Choroid plexus epithelial cell (primary cell): Measurements from ENCODE around the gene RHBDF2.
A peak's percentile ranks its signal among the peaks of the same experiment; 100 is the strongest.
"Not testable (repeated sequence)": the region's sequence is repeated elsewhere in the genome, so short reads cannot be mapped to it uniquely, and the experiment has no call there.

Source experiments
- DNase-seq: peaks from one replicate; pipeline ENCODE4 v3.0.0-alpha.2; 2010; ENCODE audit warnings: low read depth
- H3K4me3 ChIP-seq: 2 replicates; pipeline ENCODE4 v1.5.1; 2011; ENCODE audit warnings: low read depth, mild to moderate bottlenecking, control low read depth, low read length, moderate library complexity
- CTCF ChIP-seq: conservative IDR thresholded peaks from 2 replicates; pipeline ENCODE4 v1.5.1; 2011; ENCODE audit warnings: low read depth, mild to moderate bottlenecking, control low read depth, inconsistent platforms, low read length, moderate library complexity

Gene RHBDF2

GRCh38 chr17:76511668-76512365, 10.6 kb upstream of the RHBDF2 start:
- TF ChIP-seq CTCF = no peak
- H3K4me3 ChIP-seq = no peak overlapping the region
- DNase-seq = peak; percentile 45

- no peak overlapping the region for H3K4me3 ChIP-seq
- no peak for DNase-seq
- TF ChIP-seq CTCF = no peak
These were observed 9.6 kb upstream of the RHBDF2 start for GRCh38 chr17:76510831-76511244.

- H3K4me3 ChIP-seq, DNase-seq: not testable (repeated sequence)
These were observed 7.3 kb upstream of the RHBDF2 start for GRCh38 chr17:76508472-76509063.

- DNase-seq = peak; percentile 67
- TF ChIP-seq CTCF = peak; percentile 91
- H3K4me3 ChIP-seq = no peak overlapping the region
These were observed 5.5 kb upstream of the RHBDF2 start for GRCh38 chr17:76506408-76507345.

- peak; percentile 38 for DNase-seq
- no peak overlapping the region for H3K4me3 ChIP-seq
- TF ChIP-seq CTCF = peak; percentile 48
These were observed 2.9 kb upstream of the RHBDF2 start for GRCh38 chr17:76504117-76504516.

GRCh38 chr17:76502341-76503211, 1.4 kb upstream of the RHBDF2 start:
- no peak for DNase-seq
- no peak for TF ChIP-seq CTCF
- no peak overlapping the region for H3K4me3 ChIP-seq
